Astrocyte of the spinal cord (primary cell): ENCODE measurements around the gene MICAL1.

Experiments used
- DNase-seq: peaks from one replicate; pipeline ENCODE4 v3.0.0; 2011; ENCODE audit warnings: low read depth, low spot score
- H3K4me3 ChIP-seq: 2 replicates; pipeline ENCODE4 v1.5.1; 2011; ENCODE audit warnings: low read depth, mild to moderate bottlenecking, low read length, moderate library complexity
- CTCF ChIP-seq: IDR thresholded peaks from 2 replicates; pipeline ENCODE4 v1.5.1; 2012; ENCODE audit warnings: low read depth, mild to moderate bottlenecking, low read length, inconsistent platforms
- in situ Hi-C: cut with HindIII; loops from 2 replicates; pipeline ENCODE4 v1.10.0; 2017; ENCODE audit warnings: low sequenced_read_pairs

The MICAL1 gene

DNA sequence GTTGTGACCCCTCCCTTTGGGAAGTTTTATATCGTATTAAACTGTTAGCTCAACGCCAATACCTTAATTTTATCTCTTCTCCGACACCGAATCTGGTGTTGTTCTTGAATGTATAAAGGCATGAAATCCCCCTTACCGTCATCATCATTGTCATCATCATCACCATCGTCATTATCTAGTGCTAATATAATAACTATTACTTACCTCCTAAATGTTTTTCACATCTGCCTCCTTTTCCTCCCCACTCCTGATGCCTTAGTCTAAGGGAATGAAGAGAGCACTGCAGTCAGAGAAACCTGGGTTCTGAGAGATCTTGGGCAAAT lies 28.1 kb upstream of the MICAL1 start:
- DNase-seq: no peak
- no peak for TF ChIP-seq CTCF
- in situ Hi-C loops: no loop called here
- H3K4me3 ChIP-seq: peak overlapping the region; percentile 47

DNA sequence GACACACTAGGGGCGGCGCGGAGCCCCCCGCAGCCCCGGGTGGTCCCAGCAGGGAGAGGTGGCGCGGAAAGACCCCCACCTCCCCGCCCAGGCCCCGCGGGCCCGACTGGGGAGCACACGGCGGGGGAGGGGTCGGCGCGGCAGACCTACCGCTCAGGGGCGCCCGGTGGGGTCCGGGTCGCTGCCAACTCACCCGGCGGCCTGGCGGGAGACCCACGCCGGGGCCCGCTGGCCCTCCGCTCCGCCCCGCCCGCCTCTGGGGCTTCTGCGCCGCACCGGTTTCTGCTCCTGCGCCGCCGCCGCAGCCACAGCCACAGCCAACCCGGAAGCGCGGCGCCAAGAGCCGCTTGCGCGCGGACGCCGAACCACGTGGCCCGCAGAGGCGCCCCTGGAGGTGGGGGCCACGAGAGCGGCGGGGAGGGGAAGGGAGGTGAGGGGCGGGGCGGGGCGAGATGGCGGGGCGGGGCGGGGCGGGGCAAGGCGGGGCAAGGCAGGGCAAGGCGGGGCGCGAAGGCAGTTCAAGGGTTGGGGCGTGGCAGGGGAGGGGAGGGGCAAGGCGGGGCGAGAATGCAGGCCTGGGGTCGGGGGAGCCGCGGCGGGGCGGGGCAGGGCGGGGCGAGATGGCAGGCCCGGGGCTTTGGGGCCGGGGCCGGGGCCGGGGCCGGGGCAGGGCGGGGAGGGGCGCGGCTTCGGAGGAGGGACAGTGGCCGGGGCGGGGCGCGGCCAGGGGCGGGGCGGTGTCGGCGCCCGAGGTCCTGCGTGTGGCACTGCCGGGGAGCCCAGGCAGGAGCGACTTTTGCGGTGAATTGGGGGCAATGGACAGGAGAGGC lies 27.5 kb upstream of the MICAL1 start, which contains the start of gene ZBTB24:
Gene ZBTB24, minus strand, starts transcription at position 315 of the 830 bp plus-strand sequence. CDS start 1,193 bp downstream, outside the sequence.
- peak; percentile 89 for DNase-seq
- H3K4me3 ChIP-seq: peak within 1 kb of the TSS; percentile 71
- in situ Hi-C loops: no loop called here
- no peak for TF ChIP-seq CTCF

- no peak for TF ChIP-seq CTCF
Observed at GRCh38 chr6:109480993-109481480, 25.5 kb upstream of the MICAL1 start.

GRCh38 chr6:109478841-109479624 lies 23.5 kb upstream of the MICAL1 start:
- H3K4me3 ChIP-seq: no peak overlapping the region

More at GRCh38 chr6:109480993-109481480, 25.5 kb upstream of the MICAL1 start:
- in situ Hi-C loops: no loop called here
- DNase-seq: no peak
- H3K4me3 ChIP-seq: no peak overlapping the region

DNA sequence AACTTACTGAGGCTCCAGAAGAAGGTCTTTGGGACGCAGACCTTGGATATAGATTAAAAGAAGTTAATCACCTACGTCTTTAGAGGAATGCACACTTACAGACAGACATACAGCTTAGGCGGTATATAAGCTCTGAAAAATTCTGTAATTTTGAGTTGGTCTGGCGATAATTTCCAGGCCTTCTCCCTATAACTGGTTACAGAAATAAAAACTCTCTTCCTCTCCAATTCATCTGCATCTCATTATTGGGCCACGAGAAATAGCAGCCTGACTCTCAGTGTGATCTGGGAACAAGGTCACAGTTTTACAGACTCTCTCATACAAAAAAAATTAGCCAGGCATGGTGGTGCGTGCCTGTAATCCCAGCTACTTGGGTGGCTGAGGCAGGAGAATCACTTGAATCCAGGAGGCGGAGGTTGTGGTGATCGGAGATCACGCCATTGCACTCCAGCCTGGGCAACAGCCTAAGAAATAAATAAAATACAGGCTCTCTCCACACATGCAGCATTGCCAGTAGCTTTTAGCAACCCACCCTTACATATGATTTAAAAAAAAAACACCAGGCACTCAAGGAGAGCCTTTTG lies 22.7 kb upstream of the MICAL1 start:
- H3K4me3 ChIP-seq: no peak overlapping the region
- TF ChIP-seq CTCF: no peak
- no peak for DNase-seq
- in situ Hi-C loops: no loop called here

More at GRCh38 chr6:109478841-109479624, 23.5 kb upstream of the MICAL1 start:
- in situ Hi-C loops: no loop called here
- DNase-seq: no peak
- TF ChIP-seq CTCF: no peak

DNA sequence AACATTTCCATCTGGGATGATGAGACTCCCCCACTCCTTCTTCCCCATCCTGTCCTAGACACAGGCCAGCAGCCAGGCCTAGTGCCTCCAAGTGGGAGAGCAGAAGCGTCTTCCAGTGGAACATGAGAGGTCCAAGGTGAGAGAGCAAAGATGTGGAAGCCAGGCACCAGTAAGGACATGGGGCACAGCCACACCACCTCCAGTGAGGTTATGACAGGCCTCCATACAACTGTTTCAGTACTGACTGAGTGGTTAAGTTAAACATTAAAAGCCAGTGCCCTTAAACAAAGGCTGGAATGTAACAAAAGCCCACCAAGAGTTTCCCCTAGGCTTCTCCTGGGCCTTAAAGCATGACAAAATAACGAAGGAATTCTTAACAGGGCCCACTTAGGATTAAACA lies 22.2 kb upstream of the MICAL1 start:
- in situ Hi-C loops: no loop called here
- no peak for TF ChIP-seq CTCF
- no peak for DNase-seq
- no peak overlapping the region for H3K4me3 ChIP-seq
